Stimulated activated CD4-positive, alpha-beta T cell treated with anti-CD3 and anti-CD28 coated beads, Interleukin-4, amount 100 ng/mL, for 24 hours (primary cell): ENCODE results near the gene PRKACB.
A peak's percentile ranks its signal among the peaks of the same experiment; 100 is the strongest.
"Not testable (repeated sequence)": the region's sequence is repeated elsewhere in the genome, so short reads cannot be mapped to it uniquely, and the experiment has no call there.

ENCODE experiments used
- DNase-seq: peaks from one replicate; pipeline ENCODE4 v3.0.0-alpha.2; 2020

PRKACB gene

DNA sequence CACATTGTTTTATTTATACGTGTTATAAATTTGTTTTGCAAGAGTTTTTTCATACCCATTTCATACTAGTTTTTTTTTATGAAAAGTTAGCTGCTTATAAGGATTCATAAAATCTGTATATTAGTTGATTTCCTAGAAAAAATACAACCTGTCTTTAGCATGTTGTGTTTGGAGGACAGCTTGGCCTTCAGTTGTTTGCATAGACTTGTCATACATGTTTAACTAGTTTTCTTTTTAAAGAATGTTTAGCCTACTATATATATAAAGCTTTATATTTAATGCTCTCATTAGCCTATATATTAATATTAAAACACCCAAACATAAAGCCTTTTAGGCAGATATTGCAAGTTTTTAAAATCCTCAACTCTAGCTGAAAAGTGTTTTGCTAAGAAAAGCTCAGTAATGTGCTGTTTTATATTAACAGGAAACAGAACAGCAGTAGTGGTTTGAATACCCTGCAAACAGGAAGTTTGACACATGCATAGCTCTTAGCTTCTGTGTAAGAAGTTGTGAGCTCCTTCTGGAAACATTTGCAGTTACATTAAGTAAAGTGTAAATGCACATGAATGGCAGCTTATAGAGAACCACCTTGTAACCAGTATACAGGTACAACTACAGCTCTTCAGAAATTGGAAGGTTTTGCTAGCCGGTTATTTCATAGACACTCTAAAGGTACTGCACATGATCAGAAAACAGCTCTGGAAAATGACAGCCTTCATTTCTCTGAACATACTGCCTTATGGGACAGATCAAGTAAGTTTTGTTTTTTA, at the start of gene PRKACB:
PRKACB (plus strand) TSS at position 476 of the 770 bp plus-strand sequence; CDS start at position 567, 91 bp downstream.
- DNase-seq: no peak

- no peak for DNase-seq
Observed at GRCh38 chr1:84095308-84095707, 48.8 kb upstream of the PRKACB start.

DNA sequence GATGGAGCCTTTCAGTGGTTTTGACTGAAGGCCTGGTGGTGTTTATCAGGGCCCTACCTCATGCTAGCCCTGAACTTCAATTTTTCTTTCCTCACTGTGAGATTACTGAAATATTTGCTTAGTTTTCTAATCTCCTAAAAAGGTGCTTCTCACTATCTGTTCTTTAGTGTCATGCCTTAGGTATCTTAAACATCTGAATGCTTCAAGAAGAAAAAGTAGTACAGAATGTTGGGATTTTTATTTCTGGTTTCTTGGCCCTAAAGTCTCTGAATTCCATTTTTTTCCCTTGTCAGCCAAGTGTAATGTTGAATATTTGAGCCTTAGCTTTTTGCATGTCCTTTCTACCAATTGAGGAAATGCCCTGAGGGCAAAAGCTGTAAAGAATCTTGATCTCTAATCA, 47.9 kb upstream of the PRKACB start:
- no peak for DNase-seq

DNA sequence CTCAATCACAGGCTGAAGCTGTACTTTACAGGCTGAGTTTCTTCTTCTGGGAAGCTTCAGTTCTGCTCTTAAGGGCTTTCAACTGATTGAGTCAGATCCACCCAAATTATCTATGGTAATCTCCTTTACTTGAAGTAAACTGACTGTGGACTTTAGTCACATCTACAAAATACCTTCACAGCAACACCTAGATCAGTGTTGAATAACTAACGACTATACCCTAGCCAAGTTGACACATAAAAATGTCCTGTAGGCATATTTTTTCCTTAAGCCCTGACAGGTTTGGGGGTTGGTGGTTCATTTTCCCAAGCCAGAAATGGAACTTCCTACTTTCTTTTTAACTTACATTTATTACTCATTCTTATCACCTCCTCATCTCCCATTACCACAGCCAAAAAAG, 42.9 kb upstream of the PRKACB start:
- DNase-seq: no peak

GRCh38 chr1:84103197-84103992, 40.7 kb upstream of the PRKACB start:
- DNase-seq: no peak

- not testable (repeated sequence) for DNase-seq
Observed at GRCh38 chr1:84107538-84107937, 36.5 kb upstream of the PRKACB start.

GRCh38 chr1:84107955-84108354, 36.1 kb upstream of the PRKACB start:
- no peak for DNase-seq

- no peak for DNase-seq
Observed at GRCh38 chr1:84108900-84109578, 35.0 kb upstream of the PRKACB start.

DNA sequence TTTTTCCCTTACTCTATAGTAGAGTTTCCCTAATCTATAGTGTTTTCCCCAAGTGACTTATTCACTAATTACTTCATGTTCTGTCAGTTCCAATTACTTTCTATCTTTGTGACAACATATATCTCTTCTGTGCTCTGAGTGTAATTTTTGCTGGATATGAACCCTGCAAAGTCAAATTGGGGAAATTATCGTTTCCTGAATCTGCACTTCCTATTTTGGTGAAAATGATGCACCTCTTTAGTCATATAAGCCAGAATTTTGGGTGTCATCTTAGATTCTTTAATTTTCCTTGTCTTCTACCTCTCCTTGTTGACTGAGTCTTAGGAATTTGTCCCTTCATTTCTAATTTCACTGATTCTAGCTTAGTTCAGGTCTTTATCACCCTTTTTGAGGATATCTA, 33.4 kb upstream of the PRKACB start:
- DNase-seq: no peak

DNA sequence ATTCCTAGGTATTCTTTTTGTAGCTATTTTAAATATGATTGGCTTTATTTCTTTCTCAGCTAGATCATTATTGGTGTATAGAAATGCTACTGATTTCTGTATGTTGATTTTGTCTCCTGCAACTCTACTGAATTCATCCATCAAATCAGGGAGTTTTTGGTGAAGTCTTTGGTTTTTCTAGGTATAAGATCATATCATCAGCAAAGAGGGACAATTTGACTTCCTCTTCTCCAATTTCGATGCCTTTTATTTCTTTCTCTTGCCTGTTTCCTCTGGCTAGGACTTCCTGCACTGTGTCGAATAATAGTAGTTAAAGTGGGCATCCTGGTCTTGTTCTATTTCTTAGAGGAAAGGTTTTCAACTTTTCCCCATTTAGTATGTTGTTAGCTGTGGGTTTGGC, 27.5 kb upstream of the PRKACB start:
- DNase-seq: no peak

DNA sequence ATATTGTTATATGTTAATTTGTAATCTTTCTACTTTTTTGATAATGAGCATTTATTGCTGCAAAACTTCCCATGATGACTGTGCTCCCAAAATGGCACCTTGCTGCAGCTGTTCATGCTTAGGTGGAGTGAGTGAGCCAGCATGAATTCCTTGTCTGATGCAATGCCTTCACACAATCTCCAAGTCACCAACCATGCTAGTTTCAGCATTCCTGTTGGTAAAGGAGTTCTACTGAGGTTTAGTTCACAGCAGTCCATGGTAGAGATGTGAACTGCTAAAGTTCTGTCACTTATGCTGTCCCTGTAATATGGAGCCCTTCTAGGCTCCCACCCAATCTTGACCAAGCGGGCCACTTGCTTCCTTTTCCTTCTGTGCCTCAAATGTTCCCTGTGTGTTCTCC, 26.2 kb upstream of the PRKACB start:
- no peak for DNase-seq

- no peak for DNase-seq
Observed at GRCh38 chr1:84121360-84121759, 22.7 kb upstream of the PRKACB start.

DNA sequence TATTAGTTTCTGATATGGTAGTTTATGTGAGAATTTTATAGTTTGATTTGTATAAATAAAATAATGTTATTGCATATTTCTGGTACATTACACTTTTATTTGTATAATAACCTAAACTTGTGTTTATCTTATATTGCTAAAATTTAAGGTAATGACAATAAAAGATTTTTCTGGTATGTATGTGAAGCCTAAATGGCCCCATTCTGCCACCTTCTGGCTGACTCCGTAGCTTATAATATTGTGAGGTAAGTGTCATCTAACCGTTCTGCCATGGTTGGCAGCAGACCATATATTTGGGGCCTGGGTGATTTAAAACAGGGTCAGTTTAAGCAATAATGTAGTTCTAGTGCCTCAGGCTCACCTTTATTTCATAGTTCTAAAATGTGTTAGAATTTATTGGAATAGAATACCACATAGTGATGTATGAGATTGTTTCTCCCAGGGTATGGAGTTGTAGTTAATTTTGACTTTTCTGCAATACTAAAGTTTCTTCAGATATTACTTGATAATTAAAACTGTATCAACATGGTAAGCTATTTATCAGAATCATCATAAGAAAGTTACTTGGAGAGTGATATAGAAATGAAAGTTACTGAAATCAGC, 21.2 kb upstream of the PRKACB start:
- peak; percentile 60 for DNase-seq

DNA sequence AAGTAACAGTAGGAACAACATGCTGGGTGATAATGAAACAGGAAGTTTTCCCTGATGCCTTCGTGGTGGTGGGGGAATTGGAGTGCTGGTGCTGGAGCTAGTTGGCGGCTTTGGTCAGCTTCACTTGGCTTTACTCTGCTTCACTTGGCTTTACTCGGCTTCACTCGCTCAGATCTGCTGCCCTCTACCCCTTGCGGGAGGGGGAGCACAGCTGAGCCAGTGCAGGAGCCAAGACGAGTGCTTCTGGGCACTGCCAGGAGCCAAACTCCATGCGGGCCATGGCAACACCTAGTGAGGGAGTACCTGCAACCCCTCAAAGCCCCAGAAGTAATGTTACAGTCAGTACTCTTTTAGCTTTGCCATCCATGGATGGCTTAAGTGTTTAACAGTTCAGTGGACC, 10.6 kb upstream of the PRKACB start:
- DNase-seq: no peak

DNA sequence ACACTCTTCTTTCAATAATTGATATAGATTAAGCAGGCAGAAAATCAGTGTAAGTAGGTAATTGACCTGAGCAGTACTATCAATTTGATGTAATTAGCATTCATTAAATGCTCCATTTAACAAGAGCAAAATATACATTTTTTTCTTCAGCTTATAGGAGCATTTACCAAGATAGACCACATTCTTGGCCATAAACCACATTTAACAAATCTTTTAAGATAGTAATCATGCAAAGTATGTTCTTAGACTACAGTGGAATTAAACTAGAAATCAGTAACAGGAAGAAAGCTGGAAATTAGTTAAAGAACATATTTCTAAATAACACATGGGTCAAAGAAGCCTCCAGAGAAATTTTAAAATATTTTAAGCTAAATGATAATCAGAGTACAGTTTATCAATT, 8.7 kb upstream of the PRKACB start:
- no peak for DNase-seq

DNA sequence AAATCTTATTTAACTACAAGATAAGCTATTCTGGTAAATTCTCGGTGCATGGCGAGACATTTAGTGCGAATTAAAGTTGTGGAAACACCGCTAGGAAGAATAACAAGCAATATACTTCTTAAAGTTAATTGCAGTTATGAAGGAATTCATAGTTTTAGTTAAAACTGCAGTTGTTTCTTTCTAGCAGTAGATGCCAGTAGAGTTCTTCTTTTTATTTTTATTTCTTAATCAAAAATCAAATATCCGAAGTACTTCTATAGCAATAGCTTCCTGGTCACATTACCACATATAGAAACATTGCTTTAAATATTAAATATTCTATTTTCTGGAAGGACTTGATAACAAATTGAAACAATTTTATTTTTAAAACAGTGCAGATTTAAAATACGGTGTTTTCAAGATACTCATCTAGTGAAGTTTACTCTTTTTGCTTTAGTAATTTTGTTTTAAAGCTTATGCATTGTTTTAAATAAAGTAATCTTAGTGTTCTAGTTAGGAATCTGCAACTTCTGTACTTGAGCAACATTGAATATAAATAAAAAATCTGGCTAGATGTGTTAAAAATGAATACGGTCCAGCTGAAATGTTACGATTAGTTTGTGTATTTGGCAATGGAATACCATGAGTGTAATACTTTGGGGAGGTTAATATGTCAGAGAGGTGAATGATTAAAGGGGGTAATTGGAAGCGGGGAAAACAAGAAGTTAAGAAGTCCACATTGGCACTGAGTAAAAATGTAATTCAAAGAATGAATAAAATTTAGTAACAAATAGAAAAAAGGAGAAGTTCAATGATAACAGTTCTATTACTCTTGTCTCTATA, 2.7 kb upstream of the PRKACB start:
- DNase-seq: no peak

- no peak for DNase-seq
Observed at GRCh38 chr1:84145068-84145467, 997 bp downstream of the PRKACB start.

GRCh38 chr1:84146411-84147032, 2.5 kb downstream of the PRKACB start:
- DNase-seq: no peak

DNA sequence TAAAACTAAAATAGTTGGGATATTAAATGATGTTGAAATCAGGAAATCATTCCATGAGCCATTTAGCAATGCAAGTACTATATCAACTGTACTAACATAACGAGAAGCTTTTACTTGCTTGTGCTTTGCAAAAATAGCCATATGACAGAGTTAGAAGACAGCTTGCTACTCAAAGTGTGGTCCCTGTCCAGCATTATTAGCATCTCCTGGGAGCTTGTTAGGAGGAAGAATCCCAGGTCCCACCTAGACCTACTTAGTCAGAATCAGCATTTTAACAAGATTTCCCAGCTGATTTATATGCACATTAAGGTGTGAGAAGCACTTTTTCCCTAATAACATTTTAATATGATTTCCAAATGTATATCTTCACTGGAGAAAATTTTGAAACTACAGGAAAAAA, 4.7 kb downstream of the PRKACB start:
- no peak for DNase-seq

- DNase-seq: peak; percentile 26
Observed at GRCh38 chr1:84152649-84153056, 8.6 kb downstream of the PRKACB start.

GRCh38 chr1:84155517-84155916, 11.4 kb downstream of the PRKACB start:
- no peak for DNase-seq

DNA sequence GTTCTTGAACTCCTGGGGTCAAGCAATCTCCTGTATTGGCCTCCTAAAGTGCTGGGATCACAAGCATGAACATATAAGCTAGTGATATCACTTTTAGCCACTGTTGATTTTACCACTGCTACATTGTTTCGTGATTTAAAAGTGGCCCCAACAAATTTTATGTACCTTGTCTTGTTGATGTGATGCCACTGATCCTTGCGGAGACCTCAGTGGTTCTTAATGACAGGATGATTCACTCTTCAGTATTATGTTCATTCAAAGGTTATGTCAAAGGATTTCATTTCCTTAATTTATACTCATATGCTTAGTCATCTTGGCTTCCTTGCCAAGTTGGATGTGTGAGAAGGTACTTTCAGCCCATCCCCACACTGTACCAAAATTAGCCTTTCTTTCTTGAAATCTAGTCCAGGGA, 12.1 kb downstream of the PRKACB start:
- DNase-seq: no peak
